B cell (primary cell): Measurements from ENCODE around the gene EXOC6B. TPM values are rescaled to one million over a fixed set of nuclear protein-coding genes. Genes with fewer than 3 reads are reported as not detected.

ENCODE experiments used
- ATAC-seq: fragments of 200-7000 bp; cut with Tn5 transposase; one replicate; pipeline ENCODE4 v1.10.0; 2021; ENCODE audit warnings: low read depth, mild to moderate bottlenecking, moderate number of reproducible peaks, moderate library complexity
- CTCF ChIA-PET: fragments of 350-600 bp; sonication (Branson Sonifier 250); formaldehyde crosslinking; loops from one replicate; lab custom pipeline; 2021; ENCODE audit warnings: antibody characterized with exemption, inconsistent platforms; lab: Charles Lee
- POLR2A ChIA-PET: fragments of 350-600 bp; sonication (Branson Sonifier 250); formaldehyde crosslinking; loops from one replicate; lab custom pipeline; 2021; ENCODE audit warnings: antibody characterized with exemption; lab: Charles Lee
- DNase-seq: peaks from one replicate; pipeline ENCODE4 v3.0.0; 2013
- H2AFZ ChIP-seq: 2 replicates; pipeline ENCODE4 v1.6.1; 2012; ENCODE audit warnings: mild to moderate bottlenecking, low read depth, low read length; ENCODE audit not compliant: insufficient read depth, poor library complexity, severe bottlenecking
- H3K27ac ChIP-seq, 2 donors: 1 replicate in 1 of 2; 2 replicates in 1 of 2; pipeline ENCODE4 v1.5.1; 2012 to 2013; ENCODE audit warnings: low read length in 2 of 2, mild to moderate bottlenecking in 2 of 2, moderate library complexity in 1 of 2
- H3K27me3 ChIP-seq, 4 experiments: fragments of 200-600 bp in 1 of 4; sonication (generic) in 1 of 4; replicated peaks in 1 of 4; 1 replicate in 2 of 4; 2 replicates in 2 of 4; pipeline versions ENCODE4 v1.6.1 to v1.7.0; 2013 to 2016; ENCODE audit warnings: low read length in 3 of 4, mild to moderate bottlenecking in 2 of 4, mixed read lengths in 1 of 4, moderate library complexity in 1 of 4; ENCODE audit not compliant: insufficient read depth in 4 of 4, control insufficient read depth in 3 of 4; ENCODE audit errors: control extremely low read depth in 1 of 4
- H3K36me3 ChIP-seq, 2 experiments: replicated peaks in 1 of 2; 1 replicate in 1 of 2; 2 replicates in 1 of 2; pipeline versions ENCODE4 v1.6.1 to v1.7.1; 2013; ENCODE audit warnings: low read length in 1 of 2; ENCODE audit not compliant: insufficient read depth in 2 of 2, control insufficient read depth in 1 of 2; ENCODE audit errors: control extremely low read depth in 1 of 2, extremely low read depth in 1 of 2
- H3K4me1 ChIP-seq, 2 donors: fragments of 200-600 bp in 1 of 2; sonication (generic) in 1 of 2; 1 replicate in 1 of 2; 2 replicates in 1 of 2; pipeline versions ENCODE4 v1.5.1 to v1.6.1; 2013 to 2017; ENCODE audit warnings: low read length in 2 of 2; ENCODE audit not compliant: control insufficient read depth in 2 of 2, insufficient read depth in 2 of 2
- H3K4me2 ChIP-seq: replicated peaks from 2 replicates; pipeline ENCODE3; 2012; ENCODE audit warnings: mild to moderate bottlenecking, low read depth, low read length; ENCODE audit not compliant: poor library complexity, severe bottlenecking
- H3K4me3 ChIP-seq, 5 experiments: fragments of 200-600 bp in 1 of 5; sonication (generic) in 1 of 5; 1 replicate in 3 of 5; 2 replicates in 2 of 5; pipeline versions ENCODE4 v1.5.1 to v1.7.0; 2011 to 2016; ENCODE audit warnings: low read length in 4 of 5, mild to moderate bottlenecking in 4 of 5, low read depth in 2 of 5, control low read depth in 1 of 5, moderate library complexity in 1 of 5; ENCODE audit not compliant: insufficient read depth in 1 of 5; ENCODE audit errors: control extremely low read depth in 1 of 5, extremely low read depth in 1 of 5
- H3K79me2 ChIP-seq: fragments of 200-600 bp; sonication (generic); one replicate; pipeline ENCODE4 v1.6.0; 2016; ENCODE audit warnings: low read length; ENCODE audit not compliant: control insufficient read depth, insufficient read depth
- H3K9ac ChIP-seq: fragments of 200-600 bp; sonication (generic); 2 replicates; pipeline ENCODE4 v1.6.1; 2017; ENCODE audit warnings: mild to moderate bottlenecking, low read length, moderate library complexity
- H3K9me3 ChIP-seq, 3 donors: one replicate each; pipeline versions ENCODE4 v1.6.1 to v1.7.1; 2013; ENCODE audit warnings: low read length in 2 of 3; ENCODE audit not compliant: control insufficient read depth in 2 of 3, insufficient read depth in 1 of 3; ENCODE audit errors: control extremely low read depth in 1 of 3
- H4K20me1 ChIP-seq: 2 replicates; pipeline ENCODE4 v1.6.0; 2012; ENCODE audit warnings: mild to moderate bottlenecking, low read length; ENCODE audit not compliant: insufficient read depth, control insufficient read depth, poor library complexity, severe bottlenecking
- H3K27ac Mint-ChIP-seq: one replicate; pipeline ENCODE4 v1.8.0; 2021; ENCODE audit warnings: mixed read lengths
- H3K27me3 Mint-ChIP-seq: one replicate; pipeline ENCODE4 v1.8.0; 2021; ENCODE audit warnings: mixed read lengths
- H3K4me1 Mint-ChIP-seq: one replicate; pipeline ENCODE4 v1.8.0; 2021; ENCODE audit warnings: mixed read lengths
- H3K4me3 Mint-ChIP-seq: one replicate; pipeline ENCODE4 v1.8.0; 2021; ENCODE audit warnings: mixed read lengths
- H3K9me3 Mint-ChIP-seq: one replicate; pipeline ENCODE4 v1.8.0; 2022; ENCODE audit warnings: mixed read lengths; ENCODE audit not compliant: insufficient read depth
- EZH2 ChIP-seq: IDR thresholded peaks from 2 replicates; pipeline ENCODE4 v1.6.1; 2012; ENCODE audit warnings: borderline replicate concordance, low read depth, mild to moderate bottlenecking, moderate library complexity, low read length; ENCODE audit not compliant: insufficient read depth, poor library complexity, severe bottlenecking
- WGBS: methylation state at CpG from one replicate; pipeline ENCODE4 v1.1.5; 2013; ENCODE audit warnings: missing lambda C conversion rate; ENCODE audit not compliant: insufficient coverage; 5-methylcytosine and 5-hydroxymethylcytosine counted together
- intact Hi-C: fragments of 100-400 bp; cut with micrococcal nuclease; formaldehyde crosslinking; loops from one replicate; pipeline ENCODE4 v1.10.0; 2022
- polyA plus RNA-seq: library from polyadenylated mRNA; depleted of rRNA; stranded (reverse); fragments of >200 nt; gene quantifications from 2 replicates; pipeline ENCODE4 v1.2.3, GENCODE V29; 2012
- total RNA-seq, 2 donors: library from RNA; stranded (reverse); fragments of 120-200 nt in 1 of 2; gene quantifications; 1 replicate in 1 of 2; 2 replicates in 1 of 2; pipeline versions ENCODE4 v1.2.3 to v1.2.4, GENCODE V29; 2013 to 2022
- TF ChIP-seq, protein P1 (sequence below): fragments of 200-600 bp; IDR thresholded peaks from one replicate; pipeline ENCODE4 v1.8.0; 2022; ENCODE audit warnings: antibody characterized with exemption, mild to moderate bottlenecking

EXOC6B gene
- total and polyA plus RNA-seq, 2 donors (not counting 1 experiment from before 2014, with no cell fraction given) = 4.8 to 22.6 TPM

DNA sequence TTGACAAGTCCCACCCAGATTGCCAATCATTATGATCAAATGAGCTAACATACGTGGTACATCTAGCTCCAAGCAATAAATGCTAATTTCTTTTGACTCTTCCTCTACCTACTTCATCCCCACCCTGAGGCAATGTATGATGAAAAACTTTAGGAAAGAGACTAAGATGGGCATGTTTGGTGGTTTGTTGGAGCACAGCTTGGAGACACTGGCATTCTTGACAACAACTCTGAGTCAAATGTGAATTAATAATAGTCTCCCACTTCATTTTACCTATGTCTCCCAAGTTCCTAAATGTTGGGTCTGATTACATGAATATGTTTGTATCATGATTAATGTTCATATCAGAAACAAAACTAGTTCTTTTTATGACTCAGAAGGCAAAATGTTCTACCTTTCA, 36.6 kb downstream of the EXOC6B start:
- Histone ChIP-seq H4K20me1 (no peaks in the 10 kb centered on the region), H3K9ac (no peak overlapping the region), H3K4me1 (no peaks in the 10 kb centered on the region), H3K36me3 (no peaks in the 10 kb centered on the region), H2AFZ (no peak overlapping the region), H3K79me2 (peaks cover 3% of the 10 kb centered on the region), H3K4me3 (no peak overlapping the region), H3K27me3 (no peaks in the 10 kb centered on the region), H3K9me3 (no peaks in the 10 kb centered on the region), H3K27ac (no peak overlapping the region), H3K4me2 (no peak overlapping the region)
- H3K27me3 Mint-ChIP-seq = no peaks in the 10 kb centered on the region
- ChIA-PET POLR2A (no interaction called here), CTCF (no interaction called here)
- WGBS = no CpG with 5 or more reads among the region's 1 CpG
- H3K27ac Mint-ChIP-seq = no peak overlapping the region
- ATAC-seq (no peak), DNase-seq (no peak)
- H3K4me3 Mint-ChIP-seq = no peak overlapping the region
- intact Hi-C loops = no loop called here
- peaks cover 6% of the 10 kb centered on the region for H3K9me3 Mint-ChIP-seq
- H3K4me1 Mint-ChIP-seq = peaks cover 2% of the 10 kb centered on the region
- no peak for TF ChIP-seq EZH2
- TF ChIP-seq, protein P1, sequence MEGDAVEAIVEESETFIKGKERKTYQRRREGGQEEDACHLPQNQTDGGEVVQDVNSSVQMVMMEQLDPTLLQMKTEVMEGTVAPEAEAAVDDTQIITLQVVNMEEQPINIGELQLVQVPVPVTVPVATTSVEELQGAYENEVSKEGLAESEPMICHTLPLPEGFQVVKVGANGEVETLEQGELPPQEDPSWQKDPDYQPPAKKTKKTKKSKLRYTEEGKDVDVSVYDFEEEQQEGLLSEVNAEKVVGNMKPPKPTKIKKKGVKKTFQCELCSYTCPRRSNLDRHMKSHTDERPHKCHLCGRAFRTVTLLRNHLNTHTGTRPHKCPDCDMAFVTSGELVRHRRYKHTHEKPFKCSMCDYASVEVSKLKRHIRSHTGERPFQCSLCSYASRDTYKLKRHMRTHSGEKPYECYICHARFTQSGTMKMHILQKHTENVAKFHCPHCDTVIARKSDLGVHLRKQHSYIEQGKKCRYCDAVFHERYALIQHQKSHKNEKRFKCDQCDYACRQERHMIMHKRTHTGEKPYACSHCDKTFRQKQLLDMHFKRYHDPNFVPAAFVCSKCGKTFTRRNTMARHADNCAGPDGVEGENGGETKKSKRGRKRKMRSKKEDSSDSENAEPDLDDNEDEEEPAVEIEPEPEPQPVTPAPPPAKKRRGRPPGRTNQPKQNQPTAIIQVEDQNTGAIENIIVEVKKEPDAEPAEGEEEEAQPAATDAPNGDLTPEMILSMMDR = no peak

DNA sequence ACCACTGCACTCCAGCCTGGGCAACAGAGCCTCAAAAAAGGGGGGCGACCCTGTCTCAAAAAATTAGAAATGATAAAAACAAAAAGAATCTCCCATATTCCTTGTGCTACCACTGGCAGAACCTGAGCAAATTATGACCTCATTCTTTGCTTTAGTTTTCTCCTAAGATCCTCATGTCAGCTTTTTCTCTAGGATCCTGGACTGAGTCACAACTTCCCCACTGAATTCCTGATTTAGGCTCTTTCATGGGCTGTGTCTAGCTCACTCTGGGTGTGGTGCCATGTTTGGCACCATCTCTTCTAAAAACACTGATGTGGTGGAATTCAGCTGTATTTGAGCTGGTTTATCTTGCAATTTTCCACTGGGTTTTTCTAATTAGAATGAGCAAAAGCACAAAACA, 37.1 kb downstream of the EXOC6B start:
- DNase-seq = no peak
- H3K9me3 Mint-ChIP-seq = peaks cover 6% of the 10 kb centered on the region
- no peaks in the 10 kb centered on the region for H3K4me1 ChIP-seq
- H3K4me3 ChIP-seq = no peak overlapping the region
- no peak overlapping the region for H2AFZ ChIP-seq
- no peak overlapping the region for H3K4me2 ChIP-seq
- peaks cover 2% of the 10 kb centered on the region for H3K4me1 Mint-ChIP-seq
- H3K4me3 Mint-ChIP-seq = no peak overlapping the region
- H3K79me2 ChIP-seq = peaks cover 3% of the 10 kb centered on the region
- H3K27me3 Mint-ChIP-seq = no peaks in the 10 kb centered on the region
- TF ChIP-seq, protein P1 = no peak
- TF ChIP-seq EZH2 = no peak
- H4K20me1 ChIP-seq = no peaks in the 10 kb centered on the region
- no peaks in the 10 kb centered on the region for H3K9me3 ChIP-seq
- POLR2A ChIA-PET = no interaction called here
- no peak for ATAC-seq
- intact Hi-C loops = no loop called here
- CTCF ChIA-PET = no interaction called here
- H3K27me3 ChIP-seq = no peaks in the 10 kb centered on the region
- no peak overlapping the region for H3K27ac ChIP-seq
- H3K9ac ChIP-seq = no peak overlapping the region
- WGBS = no CpG with 5 or more reads among the region's 1 CpG
- H3K27ac Mint-ChIP-seq = no peak overlapping the region
- H3K36me3 ChIP-seq = no peaks in the 10 kb centered on the region
